ENCODE results near the gene CNOT6L.
A peak's percentile ranks its signal among the peaks of the same experiment; 100 is the strongest.

CNOT6L gene

DNA sequence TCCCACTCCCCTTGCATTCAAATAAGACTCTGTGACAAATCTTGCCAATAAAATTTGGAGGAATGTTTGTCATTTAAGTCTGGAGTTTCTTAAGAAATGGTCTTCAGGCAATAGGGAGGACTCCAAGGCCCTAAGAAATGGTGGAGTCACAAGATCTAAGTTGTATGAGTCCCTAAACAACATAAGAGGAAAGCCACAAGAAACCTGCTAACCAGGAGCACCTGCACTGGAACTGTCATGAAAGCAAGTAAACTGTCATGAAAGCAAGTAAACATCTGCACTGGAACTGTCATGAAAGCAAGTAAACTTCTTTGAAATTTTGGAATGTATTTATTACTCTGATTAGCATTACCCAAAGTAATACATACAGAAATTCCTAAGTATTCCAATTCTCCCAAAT lies 3.5 kb downstream of the CNOT6L start:
- Histone ChIP-seq H3K36me3 (no peaks in the 10 kb centered on the region), H3K9me3 (no peaks in the 10 kb centered on the region), H3K4me3 (no peak overlapping the region), H3K4me1 (peaks cover 0 to 52% (median 18%) of the 10 kb centered on the region in 4 donors), H3K27ac (peak overlapping the region in 1 of 2 donors; percentile 98), H3K27me3 (no peaks in the 10 kb centered on the region)
- TF ChIP-seq, protein P1, sequence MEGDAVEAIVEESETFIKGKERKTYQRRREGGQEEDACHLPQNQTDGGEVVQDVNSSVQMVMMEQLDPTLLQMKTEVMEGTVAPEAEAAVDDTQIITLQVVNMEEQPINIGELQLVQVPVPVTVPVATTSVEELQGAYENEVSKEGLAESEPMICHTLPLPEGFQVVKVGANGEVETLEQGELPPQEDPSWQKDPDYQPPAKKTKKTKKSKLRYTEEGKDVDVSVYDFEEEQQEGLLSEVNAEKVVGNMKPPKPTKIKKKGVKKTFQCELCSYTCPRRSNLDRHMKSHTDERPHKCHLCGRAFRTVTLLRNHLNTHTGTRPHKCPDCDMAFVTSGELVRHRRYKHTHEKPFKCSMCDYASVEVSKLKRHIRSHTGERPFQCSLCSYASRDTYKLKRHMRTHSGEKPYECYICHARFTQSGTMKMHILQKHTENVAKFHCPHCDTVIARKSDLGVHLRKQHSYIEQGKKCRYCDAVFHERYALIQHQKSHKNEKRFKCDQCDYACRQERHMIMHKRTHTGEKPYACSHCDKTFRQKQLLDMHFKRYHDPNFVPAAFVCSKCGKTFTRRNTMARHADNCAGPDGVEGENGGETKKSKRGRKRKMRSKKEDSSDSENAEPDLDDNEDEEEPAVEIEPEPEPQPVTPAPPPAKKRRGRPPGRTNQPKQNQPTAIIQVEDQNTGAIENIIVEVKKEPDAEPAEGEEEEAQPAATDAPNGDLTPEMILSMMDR (IDR thresholded peaks at IDR 0.05): no peak
- DNase-seq: no peak
- intact Hi-C loops (cut with DNase I; ENCODE audit: low total_unique reads): no loop called here

DNA sequence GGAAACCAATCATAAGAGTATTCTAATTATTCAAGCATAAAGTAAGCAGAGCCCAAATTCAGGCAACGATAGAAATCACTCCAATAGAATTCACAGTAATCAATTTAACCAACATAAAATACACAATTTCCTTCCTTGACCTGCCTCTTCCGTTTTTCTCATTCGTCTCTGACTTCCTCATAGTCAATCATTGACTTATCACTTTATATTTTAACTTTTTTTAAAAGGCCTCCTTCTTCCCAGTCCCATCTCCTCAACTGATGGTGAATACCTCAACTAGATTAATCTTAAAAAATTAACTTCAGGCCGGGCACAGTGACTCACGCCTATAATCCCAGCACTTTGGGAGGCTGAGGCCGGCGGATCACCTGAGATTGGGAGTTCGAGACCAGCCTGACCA lies 13.3 kb downstream of the CNOT6L start:
- DNase-seq: no peak
- no peaks in the 10 kb centered on the region for H3K27me3 ChIP-seq
- no peak overlapping the region for H3K27ac ChIP-seq
- no peaks in the 10 kb centered on the region for H3K9me3 ChIP-seq
- no peak overlapping the region for H3K4me3 ChIP-seq
- H3K4me1 ChIP-seq: peaks cover 0 to 72% (median 21%) of the 10 kb centered on the region in 4 donors
- no peaks in the 10 kb centered on the region for H3K36me3 ChIP-seq
- intact Hi-C loops (cut with DNase I; ENCODE audit: low total_unique reads): no loop called here
- TF ChIP-seq, protein P1 (IDR thresholded peaks at IDR 0.05): no peak

DNA sequence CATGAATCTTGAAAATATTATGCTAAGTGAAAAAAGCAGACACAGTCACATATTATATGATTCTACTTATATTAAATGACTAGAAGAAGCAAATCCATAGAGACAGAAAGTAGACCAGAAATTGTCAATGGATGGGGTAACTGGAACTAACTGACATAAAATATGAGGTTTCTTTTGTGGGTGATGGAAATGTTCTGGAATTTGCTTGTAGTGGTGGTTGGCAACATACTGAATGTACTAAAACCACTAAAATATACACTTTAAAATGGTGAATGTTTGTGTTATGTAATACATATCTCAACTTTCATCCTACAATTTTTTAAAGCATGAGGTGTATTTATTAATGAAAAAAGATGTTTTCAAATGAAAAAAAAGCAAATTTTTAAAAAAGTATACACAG lies 14.7 kb downstream of the CNOT6L start:
- no peaks in the 10 kb centered on the region for H3K9me3 ChIP-seq
- no peak overlapping the region for H3K4me3 ChIP-seq
- H3K27ac ChIP-seq: no peak overlapping the region
- no peaks in the 10 kb centered on the region for H3K36me3 ChIP-seq
- no peak for DNase-seq
- peaks cover 0 to 77% (median 25%) of the 10 kb centered on the region in 4 donors for H3K4me1 ChIP-seq
- intact Hi-C loops (cut with DNase I; ENCODE audit: low total_unique reads): no loop called here
- no peaks in the 10 kb centered on the region for H3K27me3 ChIP-seq
- TF ChIP-seq, protein P1 (IDR thresholded peaks at IDR 0.05): no peak

DNA sequence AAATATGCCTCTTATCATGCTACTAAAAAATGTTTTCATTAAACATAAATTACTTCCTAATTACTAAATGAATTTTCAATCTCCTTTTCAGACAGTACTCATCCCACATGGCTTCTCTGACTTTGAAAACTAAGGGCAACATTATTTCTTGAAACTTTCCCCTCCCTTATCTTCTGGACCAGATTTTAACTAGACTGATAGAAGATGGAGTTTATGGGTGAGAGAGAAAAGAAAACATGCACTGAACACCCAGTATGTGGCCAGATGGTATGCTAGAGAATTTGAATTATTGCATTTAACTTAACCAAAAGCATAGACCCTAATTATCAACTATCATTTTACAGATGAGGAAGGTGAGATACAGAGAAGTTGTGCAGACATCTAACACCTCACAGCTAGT lies 16.8 kb downstream of the CNOT6L start:
- no peak overlapping the region for H3K4me3 ChIP-seq
- no peak for DNase-seq
- H3K27me3 ChIP-seq: no peaks in the 10 kb centered on the region
- H3K36me3 ChIP-seq: no peaks in the 10 kb centered on the region
- no peak overlapping the region for H3K27ac ChIP-seq
- H3K9me3 ChIP-seq: no peaks in the 10 kb centered on the region
- H3K4me1 ChIP-seq: peaks cover 0 to 76% (median 28%) of the 10 kb centered on the region in 4 donors
- intact Hi-C loops (cut with DNase I; ENCODE audit: low total_unique reads): no loop called here
- TF ChIP-seq, protein P1 (IDR thresholded peaks at IDR 0.05): no peak

DNA sequence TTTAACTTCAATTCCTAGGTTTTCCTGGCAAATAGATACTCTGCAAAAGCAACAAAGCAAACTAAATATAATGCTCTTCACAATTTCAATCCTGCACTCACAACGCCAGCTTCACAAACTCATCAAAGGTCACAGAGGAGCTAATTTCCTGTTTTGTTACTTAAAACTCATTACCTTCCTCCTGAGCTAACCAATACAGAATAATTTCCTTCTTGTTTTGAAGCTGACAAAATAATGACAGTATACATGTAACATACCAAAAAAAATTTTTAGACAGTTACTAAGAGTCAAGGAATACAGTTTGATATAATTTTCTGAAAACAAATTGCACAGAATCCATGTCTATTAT lies 17.9 kb downstream of the CNOT6L start:
- H3K27ac ChIP-seq: no peak overlapping the region
- TF ChIP-seq, protein P1 (IDR thresholded peaks at IDR 0.05): no peak
- no peaks in the 10 kb centered on the region for H3K36me3 ChIP-seq
- H3K9me3 ChIP-seq: no peaks in the 10 kb centered on the region
- intact Hi-C loops (cut with DNase I; ENCODE audit: low total_unique reads): no loop called here
- H3K4me3 ChIP-seq: no peak overlapping the region
- peaks cover 0 to 75% (median 25%) of the 10 kb centered on the region in 4 donors for H3K4me1 ChIP-seq
- H3K27me3 ChIP-seq: no peaks in the 10 kb centered on the region
- no peak for DNase-seq

All from tibial artery (tissue), 4 donors.